Neural cell (in vitro differentiated cells): Measurements from ENCODE around the gene FAS. TPM values are rescaled to one million over a fixed set of nuclear protein-coding genes. Genes with fewer than 3 reads are reported as not detected.

Source experiments
- H2AFZ ChIP-seq: fragments of 200-600, 300-800 bp; sonication (generic), shearing (Covaris generic); 2 replicates; pipeline ENCODE4 v1.6.0; 2014; ENCODE audit warnings: low read depth, mild to moderate bottlenecking, antibody characterized with exemption, low read length, moderate library complexity
- H3F3A ChIP-seq: fragments of 200-600 bp; shearing (Covaris generic); 2 replicates; pipeline ENCODE4 v1.6.1; 2016; ENCODE audit warnings: mild to moderate bottlenecking, moderate library complexity, mixed read lengths, antibody characterized with exemption, low read length; ENCODE audit not compliant: insufficient read depth, poor library complexity, severe bottlenecking
- H3K27ac ChIP-seq: fragments of 200-600, 300-800 bp; sonication (generic), shearing (Covaris generic); 2 replicates; pipeline ENCODE4 v1.5.1; 2014; ENCODE audit warnings: mild to moderate bottlenecking, low read length, moderate library complexity
- H3K27me3 ChIP-seq: fragments of 300-800, 200-600 bp; sonication (generic), shearing (Covaris generic); 2 replicates; pipeline ENCODE4 v1.6.0; 2014; ENCODE audit warnings: mild to moderate bottlenecking, low read depth, low read length, moderate library complexity; ENCODE audit not compliant: insufficient read depth
- H3K36me3 ChIP-seq: fragments of 300-800, 200-600 bp; sonication (generic), shearing (Covaris generic); 2 replicates; pipeline ENCODE4 v1.5.1; 2014; ENCODE audit warnings: mild to moderate bottlenecking, antibody characterized with exemption, low read length, moderate library complexity; ENCODE audit not compliant: insufficient read depth
- H3K4me2 ChIP-seq: fragments of 300-800, 200-600 bp; sonication (generic), shearing (Covaris generic); 2 replicates; pipeline ENCODE4 v1.6.0; 2014; ENCODE audit warnings: mild to moderate bottlenecking, low read length
- H3K4me3 ChIP-seq: fragments of 300-800, 200-600 bp; sonication (generic), shearing (Covaris generic); 2 replicates; pipeline ENCODE4 v1.5.1; 2014; ENCODE audit warnings: mild to moderate bottlenecking, low read length, moderate library complexity
- H3K79me2 ChIP-seq: fragments of 200-600 bp; shearing (Covaris generic); replicated peaks from 2 replicates; pipeline ENCODE4 v1.6.0; 2014; ENCODE audit warnings: mild to moderate bottlenecking, low read length, moderate library complexity; ENCODE audit not compliant: insufficient read depth
- H3K9ac ChIP-seq: fragments of 300-800, 200-600 bp; sonication (generic), shearing (Covaris generic); 2 replicates; pipeline ENCODE4 v1.6.1; 2016; ENCODE audit warnings: mild to moderate bottlenecking, low read length, mixed read lengths
- H3K9me2 ChIP-seq: fragments of 200-600 bp; shearing (Covaris generic); 2 replicates; pipeline ENCODE4 v1.6.1; 2016; ENCODE audit warnings: mild to moderate bottlenecking, low read length, mixed read lengths; ENCODE audit not compliant: insufficient read depth
- H3K9me3 ChIP-seq: fragments of 200-600, 300-800 bp; sonication (generic), shearing (Covaris generic); 2 replicates; pipeline ENCODE4 v1.6.1; 2016; ENCODE audit warnings: mild to moderate bottlenecking, mixed run types, low read length, moderate library complexity, mixed read lengths
- H4K20me1 ChIP-seq: fragments of 200-600 bp; shearing (Covaris generic); 2 replicates; pipeline ENCODE4 v1.6.1; 2016; ENCODE audit warnings: mild to moderate bottlenecking, mixed run types; ENCODE audit not compliant: insufficient read depth
- EP300 ChIP-seq: fragments of 450-650 bp; conservative IDR thresholded peaks from 2 replicates; pipeline ENCODE4 v1.6.1; 2014; ENCODE audit warnings: antibody characterized with exemption, mild to moderate bottlenecking, moderate library complexity; ENCODE audit not compliant: poor library complexity, severe bottlenecking
- EZH2 ChIP-seq: fragments of 200-600, 300-800 bp; shearing (Covaris generic), sonication (generic); IDR thresholded peaks from 2 replicates; pipeline ENCODE4 v1.6.1; 2014; ENCODE audit warnings: antibody characterized with exemption, low read length, borderline replicate concordance, mild to moderate bottlenecking; ENCODE audit not compliant: insufficient read depth, poor library complexity, severe bottlenecking
- MXI1 ChIP-seq: fragments of 450-650 bp; conservative IDR thresholded peaks from 2 replicates; pipeline ENCODE4 v1.6.1; 2014; ENCODE audit warnings: antibody characterized with exemption, mild to moderate bottlenecking; ENCODE audit not compliant: poor library complexity, severe bottlenecking
- POLR2AphosphoS5 ChIP-seq: IDR thresholded peaks from 2 replicates; pipeline ENCODE4 v1.6.1; 2012
- RAD21 ChIP-seq: fragments of 450-650 bp; conservative IDR thresholded peaks from 2 replicates; pipeline ENCODE4 v1.6.1; 2014; ENCODE audit warnings: antibody characterized with exemption, mild to moderate bottlenecking, moderate library complexity
- REST ChIP-seq: IDR thresholded peaks from 2 replicates; pipeline ENCODE4 v1.6.1; 2012; ENCODE audit warnings: borderline replicate concordance
- SMC3 ChIP-seq: fragments of 450-650 bp; conservative IDR thresholded peaks from 2 replicates; pipeline ENCODE4 v1.6.1; 2014; ENCODE audit warnings: antibody characterized with exemption, mild to moderate bottlenecking, moderate library complexity; ENCODE audit not compliant: poor library complexity
- TAF1 ChIP-seq: IDR thresholded peaks from 2 replicates; pipeline ENCODE4 v1.6.1; 2012; ENCODE audit warnings: low read depth
- polyA plus RNA-seq: library from polyadenylated mRNA; depleted of rRNA; stranded (reverse); fragments of >200 nt; gene quantifications from 2 replicates; pipeline ENCODE4 v1.2.3, GENCODE V29; 2014
- TF ChIP-seq, protein P1 (sequence below): fragments of 450-650 bp; IDR thresholded peaks from 2 replicates; pipeline ENCODE4 v1.5.1; 2014; ENCODE audit warnings: antibody characterized with exemption, mild to moderate bottlenecking, moderate library complexity; ENCODE audit not compliant: poor library complexity, severe bottlenecking

Gene FAS
- polyA plus RNA-seq, 1 donor from 2014 or later: 2.5 TPM

GRCh38 chr10:89042562-89042961, 52.0 kb downstream of the FAS start:
- Histone ChIP-seq H2AFZ (no peak overlapping the region), H4K20me1 (no peaks in the 10 kb centered on the region), H3K36me3 (no peaks in the 10 kb centered on the region), H3K4me2 (no peak overlapping the region), H3K27ac (no peak overlapping the region), H3K9me2 (no peaks in the 10 kb centered on the region), H3K79me2 (no peaks in the 10 kb centered on the region), H3K4me3 (no peak overlapping the region), H3F3A (no peaks in the 10 kb centered on the region), H3K9me3 (no peaks in the 10 kb centered on the region), H3K9ac (no peak overlapping the region), H3K27me3 (no peaks in the 10 kb centered on the region)
- no peak for TF ChIP-seq EP300
- TF ChIP-seq REST: no peak
- no peak for TF ChIP-seq SMC3
- no peak for TF ChIP-seq RAD21
- TF ChIP-seq, protein P1, sequence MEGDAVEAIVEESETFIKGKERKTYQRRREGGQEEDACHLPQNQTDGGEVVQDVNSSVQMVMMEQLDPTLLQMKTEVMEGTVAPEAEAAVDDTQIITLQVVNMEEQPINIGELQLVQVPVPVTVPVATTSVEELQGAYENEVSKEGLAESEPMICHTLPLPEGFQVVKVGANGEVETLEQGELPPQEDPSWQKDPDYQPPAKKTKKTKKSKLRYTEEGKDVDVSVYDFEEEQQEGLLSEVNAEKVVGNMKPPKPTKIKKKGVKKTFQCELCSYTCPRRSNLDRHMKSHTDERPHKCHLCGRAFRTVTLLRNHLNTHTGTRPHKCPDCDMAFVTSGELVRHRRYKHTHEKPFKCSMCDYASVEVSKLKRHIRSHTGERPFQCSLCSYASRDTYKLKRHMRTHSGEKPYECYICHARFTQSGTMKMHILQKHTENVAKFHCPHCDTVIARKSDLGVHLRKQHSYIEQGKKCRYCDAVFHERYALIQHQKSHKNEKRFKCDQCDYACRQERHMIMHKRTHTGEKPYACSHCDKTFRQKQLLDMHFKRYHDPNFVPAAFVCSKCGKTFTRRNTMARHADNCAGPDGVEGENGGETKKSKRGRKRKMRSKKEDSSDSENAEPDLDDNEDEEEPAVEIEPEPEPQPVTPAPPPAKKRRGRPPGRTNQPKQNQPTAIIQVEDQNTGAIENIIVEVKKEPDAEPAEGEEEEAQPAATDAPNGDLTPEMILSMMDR: no peak
- no peak for TF ChIP-seq EZH2
- TF ChIP-seq MXI1: no peak
- TF ChIP-seq POLR2AphosphoS5: no peak
- TF ChIP-seq TAF1: no peak

DNA sequence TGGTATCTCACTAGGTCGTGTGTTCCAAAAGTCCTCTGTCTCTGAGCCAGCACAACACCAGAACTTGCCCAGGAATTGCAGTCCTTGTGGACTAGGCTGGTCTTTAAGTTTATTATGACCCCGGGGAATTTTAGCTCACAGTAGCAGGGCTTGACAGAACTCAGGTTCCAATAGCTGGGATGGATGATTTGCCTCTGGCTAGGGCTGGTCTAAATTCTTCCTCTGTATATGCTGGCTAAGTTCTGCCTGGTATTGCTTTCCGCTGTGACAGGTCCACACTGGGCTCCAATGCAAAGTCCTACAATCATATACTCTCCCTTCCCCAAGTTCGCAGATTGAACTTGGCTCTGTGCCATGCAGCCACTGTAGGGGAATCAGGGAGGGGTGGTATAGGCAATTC, 52.5 kb downstream of the FAS start:
- H2AFZ ChIP-seq: no peak overlapping the region
- no peak overlapping the region for H3K27ac ChIP-seq
- no peaks in the 10 kb centered on the region for H4K20me1 ChIP-seq
- H3K9me3 ChIP-seq: no peaks in the 10 kb centered on the region
- H3K79me2 ChIP-seq: no peaks in the 10 kb centered on the region
- no peak for TF ChIP-seq REST
- no peak for TF ChIP-seq TAF1
- no peak for TF ChIP-seq POLR2AphosphoS5
- no peak for TF ChIP-seq EZH2
- no peaks in the 10 kb centered on the region for H3F3A ChIP-seq
- H3K9ac ChIP-seq: no peak overlapping the region
- no peaks in the 10 kb centered on the region for H3K9me2 ChIP-seq
- no peaks in the 10 kb centered on the region for H3K27me3 ChIP-seq
- no peak overlapping the region for H3K4me3 ChIP-seq
- H3K4me2 ChIP-seq: no peak overlapping the region
- no peaks in the 10 kb centered on the region for H3K36me3 ChIP-seq
